ENCODE measurements around the gene CYP27A1. TPM values are rescaled to one million over a fixed set of nuclear protein-coding genes. Genes with fewer than 3 reads are reported as not detected.

CYP27A1 gene
- total and polyA plus RNA-seq, 7 donors: 9.3 to 48.4 (median 32.0) TPM

GRCh38 chr2:218802386-218802994 lies 20.5 kb downstream of the CYP27A1 start:
- peak overlapping the region; percentile 60 for H3K27ac ChIP-seq
- no peak for TF ChIP-seq CTCF (IDR thresholded peaks at IDR 0.05)
- no peak overlapping the region for H3K4me3 ChIP-seq

GRCh38 chr2:218804817-218805216 lies 22.9 kb downstream of the CYP27A1 start:
- H3K4me1 ChIP-seq: peaks cover 45% of the 10 kb centered on the region
- DNase-seq (no peak), ATAC-seq (no peak)
- H3K27me3 ChIP-seq (ENCODE audit: insufficient read depth in 3 of 3, low read length in 2 of 3): no peaks in the 10 kb centered on the region
- H3K9me3 ChIP-seq: peaks cover 12% of the 10 kb centered on the region
- intact Hi-C loops (cut with DNase I): loop anchor here (5.0 kb wide), 1 partner anchor 32 kb away; no protein-coding TSS in a partner anchor
- 74 to 93% (median 77%) methylated on average over 1 of the region's 1 CpG for WGBS, 3 donors
- peak overlapping the region; percentile 89 for H3K27ac ChIP-seq
- no peak for TF ChIP-seq CTCF (IDR thresholded peaks at IDR 0.05)
- no peak overlapping the region for H3K4me3 ChIP-seq
- H3K36me3 ChIP-seq (ENCODE audit: insufficient read depth in 1 of 2, low read depth in 1 of 2): no peaks in the 10 kb centered on the region

More at GRCh38 chr2:218802386-218802994, 20.5 kb downstream of the CYP27A1 start:
- Histone ChIP-seq H3K36me3 (ENCODE audit: insufficient read depth in 1 of 2, low read depth in 1 of 2) (no peaks in the 10 kb centered on the region), H3K9me3 (peaks cover 12% of the 10 kb centered on the region), H3K27me3 (ENCODE audit: insufficient read depth in 3 of 3, low read length in 2 of 3) (no peaks in the 10 kb centered on the region), H3K4me1 (peaks cover 29% of the 10 kb centered on the region)
- WGBS, 3 donors: 54 to 58% (median 54%) methylated on average over 4 of the region's 4 CpGs
- intact Hi-C loops (cut with DNase I): loop anchor here (5.0 kb wide), 1 partner anchor 35 kb away; no protein-coding TSS in a partner anchor
- ATAC-seq: no peak
- DNase-seq: no peak

GRCh38 chr2:218805627-218806026 lies 23.7 kb downstream of the CYP27A1 start:
- peaks cover 45% of the 10 kb centered on the region for H3K4me1 ChIP-seq
- H3K27ac ChIP-seq: peak overlapping the region; percentile 89
- no peaks in the 10 kb centered on the region for H3K36me3 ChIP-seq (ENCODE audit: insufficient read depth in 1 of 2, low read depth in 1 of 2)
- intact Hi-C loops (cut with DNase I): no loop called here
- DNase-seq: no peak
- no peak for TF ChIP-seq CTCF (IDR thresholded peaks at IDR 0.05)
- peak; percentile 85 to 88 (median 85) for ATAC-seq
- H3K27me3 ChIP-seq (ENCODE audit: insufficient read depth in 3 of 3, low read length in 2 of 3): no peaks in the 10 kb centered on the region
- peaks cover 12% of the 10 kb centered on the region for H3K9me3 ChIP-seq
- H3K4me3 ChIP-seq: peak overlapping the region; percentile 32
- WGBS, 3 donors: 9 to 17% (median 16%) methylated on average over 3 of the region's 3 CpGs

GRCh38 chr2:218806346-218806978 lies 24.5 kb downstream of the CYP27A1 start:
- WGBS, 3 donors: 10 to 16% (median 13%) methylated on average over 10 of the region's 10 CpGs
- peaks cover 12% of the 10 kb centered on the region for H3K9me3 ChIP-seq
- DNase-seq (peak; percentile 78 to 90), ATAC-seq (peak; percentile 87 to 95 (median 92))
- H3K27me3 ChIP-seq (ENCODE audit: insufficient read depth in 3 of 3, low read length in 2 of 3): no peaks in the 10 kb centered on the region
- H3K4me3 ChIP-seq: peak overlapping the region; percentile 32
- H3K4me1 ChIP-seq: peaks cover 52% of the 10 kb centered on the region
- H3K27ac ChIP-seq: peak overlapping the region; percentile 89
- H3K36me3 ChIP-seq (ENCODE audit: insufficient read depth in 1 of 2, low read depth in 1 of 2): no peaks in the 10 kb centered on the region
- intact Hi-C loops (cut with DNase I): no loop called here
- no peak for TF ChIP-seq CTCF (IDR thresholded peaks at IDR 0.05)

Measured in psoas muscle (tissue), 8 donors.